T-cell (primary cell): ENCODE results near the gene RPL31. TPM values are rescaled to one million over a fixed set of nuclear protein-coding genes. Genes with fewer than 3 reads are reported as not detected.

Experiments used
- ATAC-seq, 4 experiments: fragments of 200-7000 bp in 3 of 4; fragments of 150-1000 bp in 1 of 4; cut with Tn5 transposase; replicated peaks in 1 of 4; 1 replicate in 3 of 4; 2 replicates in 1 of 4; pipeline ENCODE4 v1.10.0; 2021; ENCODE audit warnings: moderate library complexity in 3 of 4, mild to moderate bottlenecking in 2 of 4, moderate number of reproducible peaks in 1 of 4
- CTCF ChIA-PET, 2 donors: fragments of 300-600 bp; sonication (Branson Sonifier 250); formaldehyde crosslinking; loops; one replicate each; lab custom pipeline; 2022; ENCODE audit warnings: antibody characterized with exemption in 2 of 2; lab: Charles Lee
- POLR2A ChIA-PET, 2 donors: fragments of 300-600 bp; sonication (Branson Sonifier 250); formaldehyde crosslinking; loops; one replicate each; lab custom pipeline; 2022; ENCODE audit warnings: antibody characterized with exemption in 2 of 2; lab: Charles Lee
- DNase-seq, 35 experiments: peaks; one replicate each; pipeline versions ENCODE4 v3.0.0 to v3.0.0-alpha.2; 2013 to 2023
- H3K27ac ChIP-seq: one replicate; pipeline ENCODE4 v1.5.1; 2013; ENCODE audit warnings: low read length
- H3K27me3 ChIP-seq, 2 experiments: replicated peaks in 1 of 2; 1 replicate in 1 of 2; 2 replicates in 1 of 2; pipeline versions ENCODE4 v1.6.1 to v1.7.0; 2013; ENCODE audit warnings: low read length in 1 of 2, mixed read lengths in 1 of 2; ENCODE audit not compliant: control insufficient read depth in 2 of 2, insufficient read depth in 2 of 2; ENCODE audit errors: extremely low read depth in 1 of 2
- H3K36me3 ChIP-seq, 2 donors: 1 replicate in 1 of 2; 2 replicates in 1 of 2; pipeline versions ENCODE4 v1.6.1 to v1.7.0; 2013; ENCODE audit warnings: low read length in 1 of 2; ENCODE audit not compliant: control insufficient read depth in 2 of 2, insufficient read depth in 1 of 2; ENCODE audit errors: extremely low read depth in 1 of 2
- H3K4me1 ChIP-seq, 2 experiments: 1 replicate in 1 of 2; 2 replicates in 1 of 2; pipeline versions ENCODE4 v1.6.1 to v1.7.0; 2013; ENCODE audit warnings: low read length in 2 of 2, mixed read lengths in 1 of 2; ENCODE audit not compliant: insufficient read depth in 2 of 2, control insufficient read depth in 1 of 2; ENCODE audit errors: extremely low read depth in 1 of 2
- H3K4me3 ChIP-seq, 2 donors: 1 replicate in 1 of 2; 2 replicates in 1 of 2; pipeline versions ENCODE4 v1.5.1 to v1.7.0; 2013; ENCODE audit warnings: mild to moderate bottlenecking in 2 of 2, low read length in 1 of 2, moderate library complexity in 1 of 2; ENCODE audit not compliant: control insufficient read depth in 1 of 2; ENCODE audit errors: extremely low read depth in 1 of 2
- H3K9me3 ChIP-seq: 2 replicates; pipeline ENCODE4 v1.7.0; 2013
- H3K27ac Mint-ChIP-seq, 2 donors: one replicate each; pipeline ENCODE4 v1.8.0; 2020 to 2021; ENCODE audit warnings: mild to moderate bottlenecking in 2 of 2, mixed read lengths in 2 of 2
- H3K27me3 Mint-ChIP-seq, 2 donors: one replicate each; pipeline ENCODE4 v1.8.0; 2021 to 2022; ENCODE audit warnings: mixed read lengths in 2 of 2
- H3K36me3 Mint-ChIP-seq: one replicate; pipeline ENCODE4 v1.8.0; 2021; ENCODE audit warnings: mixed read lengths
- H3K4me1 Mint-ChIP-seq, 3 donors: one replicate each; pipeline ENCODE4 v1.8.0; 2020 to 2022; ENCODE audit warnings: mixed read lengths in 3 of 3, mild to moderate bottlenecking in 1 of 3
- H3K4me3 Mint-ChIP-seq, 3 donors: one replicate each; pipeline ENCODE4 v1.8.0; 2020 to 2022; ENCODE audit warnings: mild to moderate bottlenecking in 3 of 3, mixed read lengths in 3 of 3, moderate library complexity in 3 of 3
- H3K9me3 Mint-ChIP-seq, 3 donors: one replicate each; pipeline ENCODE4 v1.8.0; 2020 to 2022; ENCODE audit warnings: mixed read lengths in 3 of 3
- WGBS: methylation state at CpG from one replicate; pipeline ENCODE4 v1.1.5; 2013; ENCODE audit warnings: missing lambda C conversion rate; ENCODE audit not compliant: insufficient coverage; 5-methylcytosine and 5-hydroxymethylcytosine counted together
- total RNA-seq, 35 experiments: library from RNA in 6 of 35; stranded (reverse) in 6 of 35; fragments of 120-200 nt in 1 of 35; gene quantifications; one replicate each; pipeline versions ENCODE4 v1.2.1 to v1.2.4 and lab custom pipeline; 2013 to 2026

RPL31 gene
- total RNA-seq, 5 donors from 2014 or later (not counting 1 experiment from before 2014, with no cell fraction given): 1,802 to 2,371 (median 2,279) TPM

DNA sequence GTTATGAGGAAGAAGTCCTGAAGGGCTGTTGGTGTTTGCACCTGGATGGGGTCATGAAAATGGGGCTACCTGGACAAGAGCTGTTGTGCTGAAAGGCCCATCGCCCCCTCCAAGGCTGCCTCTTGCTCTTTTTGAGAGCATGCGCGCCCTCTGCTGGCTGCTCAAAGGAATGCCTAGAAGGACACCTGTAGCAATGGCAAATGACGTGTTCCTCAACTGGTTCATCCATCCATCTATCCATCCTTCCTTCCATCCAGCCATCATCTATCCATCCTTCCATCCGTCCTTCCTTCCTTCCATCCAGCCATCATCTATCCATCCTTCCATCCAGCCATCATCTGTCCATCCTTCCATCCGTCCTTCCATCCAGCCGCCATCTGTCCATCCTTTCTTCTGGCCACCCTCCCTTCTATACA lies 17.2 kb upstream of the RPL31 start:
- CTCF ChIA-PET: interaction anchor here (0.5 to 3.9 kb wide), 6 partner anchors 54 to 447 kb away, joined by 3 to 20 read pairs (median 4); no protein-coding TSS in a partner anchor
- 30% methylated on average over 7 of the region's 7 CpGs for WGBS
- H3K27ac Mint-ChIP-seq: no peak overlapping the region

DNA sequence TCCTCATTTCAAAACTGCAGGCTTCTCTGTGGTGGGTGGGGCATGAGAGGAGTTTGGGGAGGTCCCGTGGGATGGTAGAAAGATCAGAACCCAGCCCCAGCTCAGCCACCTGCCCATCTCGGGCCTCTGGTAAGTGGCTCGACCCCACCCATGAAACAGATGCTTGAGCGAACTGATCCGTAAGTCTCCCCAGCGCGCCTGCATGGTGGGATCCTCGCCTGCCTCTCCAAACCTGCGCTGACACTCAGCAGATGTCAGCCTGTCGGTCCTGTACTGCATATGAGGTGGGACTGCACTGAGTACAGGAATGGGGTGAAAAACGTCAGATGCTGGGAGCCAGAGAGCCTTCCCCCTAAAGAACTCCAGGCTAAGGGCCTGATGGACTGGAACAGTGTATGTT lies 15.9 kb upstream of the RPL31 start:
- Mint-ChIP-seq H3K36me3 (no peaks in the 10 kb centered on the region), H3K9me3 (no peaks in the 10 kb centered on the region), H3K27me3 (no peaks in the 10 kb centered on the region), H3K4me1 (peaks cover 0 to 6% (median 0%) of the 10 kb centered on the region in 3 donors), H3K27ac (no peak overlapping the region), H3K4me3 (no peak overlapping the region)
- Histone ChIP-seq H3K9me3 (no peaks in the 10 kb centered on the region), H3K36me3 (peaks cover 0 to 2% of the 10 kb centered on the region in 2 donors), H3K4me1 (no peaks in the 10 kb centered on the region), H3K27ac (no peak overlapping the region), H3K27me3 (no peaks in the 10 kb centered on the region), H3K4me3 (no peak overlapping the region)
- no peak for DNase-seq
- 87% methylated on average over 9 of the region's 11 CpGs for WGBS
- CTCF ChIA-PET: interaction anchor here (1.0 to 3.9 kb wide), 5 partner anchors 376 to 398 kb away, joined by 3 to 20 read pairs (median 10); no protein-coding TSS in a partner anchor
- no peak for ATAC-seq
- POLR2A ChIA-PET: no interaction called here

More for the DNA sequence above, 17.2 kb upstream of the RPL31 start:
- POLR2A ChIA-PET: interaction anchor here in 1 of 2 donors (0.7 kb wide), 1 partner anchor 383 kb away, joined by 4 read pairs; no protein-coding TSS in a partner anchor
- no peaks in the 10 kb centered on the region for H3K9me3 Mint-ChIP-seq
- Histone ChIP-seq H3K4me3 (no peak overlapping the region), H3K36me3 (peaks cover 0 to 2% of the 10 kb centered on the region in 2 donors), H3K9me3 (no peaks in the 10 kb centered on the region), H3K4me1 (no peaks in the 10 kb centered on the region), H3K27me3 (no peaks in the 10 kb centered on the region), H3K27ac (no peak overlapping the region)
- DNase-seq (peak; percentile 50 to 89 (median 74)), ATAC-seq (peak; percentile 63 to 79 (median 74))
- peaks cover 0 to 6% (median 0%) of the 10 kb centered on the region in 3 donors for H3K4me1 Mint-ChIP-seq
- H3K36me3 Mint-ChIP-seq: no peaks in the 10 kb centered on the region
- no peak overlapping the region for H3K4me3 Mint-ChIP-seq
- H3K27me3 Mint-ChIP-seq: peaks cover 0 to 2% of the 10 kb centered on the region in 2 donors

GRCh38 chr2:100987536-100987935 lies 14.6 kb upstream of the RPL31 start:
- no peaks in the 10 kb centered on the region for H3K36me3 ChIP-seq
- H3K4me3 ChIP-seq: no peak overlapping the region
- Mint-ChIP-seq H3K4me3 (no peak overlapping the region), H3K27ac (no peak overlapping the region), H3K36me3 (no peaks in the 10 kb centered on the region), H3K9me3 (no peaks in the 10 kb centered on the region), H3K27me3 (no peaks in the 10 kb centered on the region), H3K4me1 (peaks cover 0 to 12% (median 2%) of the 10 kb centered on the region in 3 donors)
- no peaks in the 10 kb centered on the region for H3K9me3 ChIP-seq
- no peak for DNase-seq
- H3K27ac ChIP-seq: no peak overlapping the region
- ChIA-PET CTCF (interaction anchor here (1.4 to 3.9 kb wide), 2 partner anchors 378 kb away, joined by 5 to 20 read pairs; no protein-coding TSS in a partner anchor), POLR2A (no interaction called here)
- 79% methylated on average over 2 of the region's 3 CpGs for WGBS
- H3K4me1 ChIP-seq: no peaks in the 10 kb centered on the region
- H3K27me3 ChIP-seq: no peaks in the 10 kb centered on the region
- no peak for ATAC-seq

DNA sequence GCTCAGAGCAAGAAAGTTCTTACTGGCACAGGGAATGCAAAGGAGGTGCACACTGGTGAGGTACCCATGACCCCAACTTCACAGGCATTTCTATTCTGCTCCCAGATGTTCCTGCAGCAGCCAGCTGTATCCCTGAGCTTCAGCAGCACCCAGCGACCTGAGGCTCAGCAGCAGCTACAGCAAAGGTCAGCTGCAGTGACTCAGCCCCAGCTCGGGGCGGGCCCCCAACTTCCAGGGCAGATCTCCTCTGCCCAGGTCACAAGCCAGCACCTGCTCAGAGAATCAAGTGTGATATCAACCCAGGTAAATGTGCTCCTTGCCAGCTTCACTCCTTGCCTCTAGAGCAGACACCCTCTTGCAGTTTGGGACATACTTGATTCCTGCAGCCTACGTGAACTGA lies 14.1 kb upstream of the RPL31 start:
- Histone ChIP-seq H3K36me3 (no peaks in the 10 kb centered on the region), H3K4me3 (no peak overlapping the region), H3K27me3 (no peaks in the 10 kb centered on the region), H3K27ac (no peak overlapping the region), H3K4me1 (no peaks in the 10 kb centered on the region), H3K9me3 (no peaks in the 10 kb centered on the region)
- POLR2A ChIA-PET: no interaction called here
- Mint-ChIP-seq H3K27ac (no peak overlapping the region), H3K4me3 (no peak overlapping the region), H3K27me3 (no peaks in the 10 kb centered on the region), H3K36me3 (no peaks in the 10 kb centered on the region), H3K4me1 (peaks cover 0 to 15% (median 4%) of the 10 kb centered on the region in 3 donors), H3K9me3 (no peaks in the 10 kb centered on the region)
- CTCF ChIA-PET: interaction anchor here (1.4 to 3.9 kb wide), 2 partner anchors 378 kb away, joined by 5 to 20 read pairs; no protein-coding TSS in a partner anchor
- WGBS: 80% methylated on average over 3 of the region's 4 CpGs
- no peak for DNase-seq
- no peak for ATAC-seq

DNA sequence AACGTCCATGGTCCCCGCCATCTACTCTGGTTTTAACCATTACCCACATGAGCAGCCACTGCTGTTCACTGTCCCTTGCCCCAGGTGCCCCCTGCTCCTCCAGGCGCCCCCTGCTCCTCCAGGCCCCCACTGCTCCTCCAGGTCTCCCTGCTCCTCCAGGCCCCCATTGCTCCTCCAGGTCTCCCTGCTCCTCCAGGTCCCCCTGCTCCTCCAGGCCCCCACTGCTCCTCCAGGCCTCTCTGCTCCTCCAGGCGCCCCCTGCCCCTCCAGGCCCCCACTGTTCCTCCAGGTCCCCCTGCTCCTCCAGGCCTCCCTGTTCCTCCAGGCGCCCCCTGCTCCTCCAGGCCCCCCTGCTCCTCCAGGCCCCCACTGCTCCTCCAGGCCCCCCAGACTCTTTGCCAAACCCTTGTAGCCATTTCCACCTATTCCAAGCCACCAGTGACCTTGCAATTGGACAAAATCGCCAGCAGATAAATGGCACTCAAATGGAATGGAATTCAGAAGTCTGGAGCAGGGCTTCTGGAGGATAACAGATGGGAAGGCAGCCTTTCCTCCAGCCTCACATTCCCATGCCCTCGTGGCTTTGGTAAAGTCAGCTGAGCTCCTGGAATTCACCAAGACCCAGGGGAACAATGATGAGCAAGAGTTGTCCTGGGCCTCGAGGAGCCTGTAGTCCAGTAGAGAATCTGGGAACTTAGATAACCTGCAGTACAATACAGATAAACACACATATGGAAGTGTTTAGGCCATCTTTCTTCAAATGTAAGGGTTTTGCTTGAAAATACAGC lies 13.3 kb upstream of the RPL31 start:
- H3K27me3 Mint-ChIP-seq: no peaks in the 10 kb centered on the region
- no peak for ATAC-seq
- Histone ChIP-seq H3K9me3 (no peaks in the 10 kb centered on the region), H3K4me3 (no peak overlapping the region), H3K27me3 (no peaks in the 10 kb centered on the region), H3K36me3 (no peaks in the 10 kb centered on the region), H3K27ac (no peak overlapping the region), H3K4me1 (no peaks in the 10 kb centered on the region)
- no peaks in the 10 kb centered on the region for H3K36me3 Mint-ChIP-seq
- ChIA-PET POLR2A (no interaction called here), CTCF (interaction anchor here in 1 of 2 donors (0.7 to 1.8 kb wide), 2 partner anchors 13 to 379 kb away, joined by 3 to 4 read pairs; partner anchors contain the start of gene RPL31)
- no peaks in the 10 kb centered on the region for H3K9me3 Mint-ChIP-seq
- peaks cover 0 to 15% (median 4%) of the 10 kb centered on the region in 3 donors for H3K4me1 Mint-ChIP-seq
- H3K27ac Mint-ChIP-seq: no peak overlapping the region
- H3K4me3 Mint-ChIP-seq: no peak overlapping the region
- WGBS: 80% methylated on average over 1 of the region's 8 CpGs
- DNase-seq: no peak

GRCh38 chr2:100989666-100990065 lies 12.4 kb upstream of the RPL31 start:
- no peaks in the 10 kb centered on the region for H3K4me1 ChIP-seq
- no peaks in the 10 kb centered on the region for H3K27me3 ChIP-seq
- Mint-ChIP-seq H3K4me1 (peaks cover 0 to 15% (median 4%) of the 10 kb centered on the region in 3 donors), H3K36me3 (no peaks in the 10 kb centered on the region), H3K27me3 (no peaks in the 10 kb centered on the region), H3K4me3 (no peak overlapping the region), H3K27ac (no peak overlapping the region), H3K9me3 (no peaks in the 10 kb centered on the region)
- H3K4me3 ChIP-seq: no peak overlapping the region
- WGBS: 98% methylated on average over 3 of the region's 3 CpGs
- peaks cover 0 to 6% of the 10 kb centered on the region in 2 donors for H3K36me3 ChIP-seq
- H3K9me3 ChIP-seq: no peaks in the 10 kb centered on the region
- ATAC-seq (no peak), DNase-seq (no peak)
- H3K27ac ChIP-seq: no peak overlapping the region
- ChIA-PET CTCF (interaction anchor here (0.7 to 1.8 kb wide), 3 partner anchors 12 to 382 kb away, joined by 3 to 4 read pairs (median 3); partner anchors contain the start of gene RPL31 (in 1 of the 2)), POLR2A (no interaction called here)
